IPS-NIHi11 (cell line): ENCODE measurements around the gene PGAM2.

Source experiments
- DNase-seq: peaks from one replicate; pipeline ENCODE4 v3.0.0; 2012; ENCODE audit warnings: mixed read lengths, low spot score

The PGAM2 gene

DNA sequence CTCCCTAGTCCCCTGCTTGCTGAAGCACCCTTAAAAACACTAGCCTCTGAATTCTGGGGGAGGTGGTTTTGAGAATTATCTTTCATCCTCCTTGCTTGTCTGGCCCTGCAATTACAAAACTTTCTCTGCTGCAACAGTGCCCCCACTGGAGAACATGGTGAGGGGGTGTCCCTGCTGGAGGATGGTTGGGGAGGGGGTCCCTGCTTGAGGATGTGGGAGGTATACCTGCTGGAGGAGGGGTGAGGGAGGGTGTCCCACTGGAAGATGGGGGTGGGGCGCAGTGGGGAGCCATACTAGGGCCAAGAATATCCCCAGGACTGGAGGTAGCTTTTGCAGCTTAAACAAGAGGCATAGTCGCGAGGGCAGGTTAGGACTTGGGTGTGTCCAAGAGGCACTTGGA is 20.2 kb upstream of the PGAM2 start:
- DNase-seq, result no peak

DNA sequence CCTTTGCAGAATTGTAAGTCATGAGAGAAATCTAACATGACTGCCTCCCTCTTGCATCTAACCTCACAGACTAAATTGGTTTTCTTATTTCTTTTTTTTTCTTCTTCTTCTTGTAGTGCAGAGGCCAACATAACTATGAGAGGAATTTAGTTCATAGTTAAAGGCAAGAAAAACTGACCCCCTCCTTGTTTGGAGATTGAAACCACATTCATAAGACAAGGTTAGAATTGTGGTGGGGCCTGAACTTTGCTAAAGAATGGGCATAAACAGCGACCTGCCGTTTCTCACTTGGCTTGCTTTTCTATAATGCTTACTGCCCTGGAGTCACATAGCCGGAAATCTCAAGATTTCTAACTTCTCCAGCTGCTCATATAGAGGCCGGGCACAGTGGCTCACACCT is 19.3 kb upstream of the PGAM2 start:
- no peak for DNase-seq

DNA sequence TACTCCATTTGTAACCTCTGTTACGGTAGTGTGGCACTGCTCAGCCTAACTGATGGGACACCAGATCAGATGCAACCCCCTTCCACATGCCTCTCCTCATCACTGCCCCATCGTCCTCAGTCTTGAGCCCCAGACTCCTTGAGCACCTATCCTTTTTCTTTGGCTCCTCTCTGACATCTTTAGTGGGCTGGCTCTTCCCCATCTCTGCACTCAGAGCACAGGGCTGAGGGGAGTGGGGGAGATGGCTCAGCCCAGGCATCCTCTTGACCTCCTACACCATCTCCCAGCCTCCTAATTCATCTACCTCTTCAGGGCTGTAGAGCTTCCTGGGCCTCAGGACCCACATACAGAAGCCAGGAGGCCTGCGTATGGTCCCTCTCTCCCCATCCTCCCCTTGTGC is 18.4 kb upstream of the PGAM2 start:
- no peak for DNase-seq

DNA sequence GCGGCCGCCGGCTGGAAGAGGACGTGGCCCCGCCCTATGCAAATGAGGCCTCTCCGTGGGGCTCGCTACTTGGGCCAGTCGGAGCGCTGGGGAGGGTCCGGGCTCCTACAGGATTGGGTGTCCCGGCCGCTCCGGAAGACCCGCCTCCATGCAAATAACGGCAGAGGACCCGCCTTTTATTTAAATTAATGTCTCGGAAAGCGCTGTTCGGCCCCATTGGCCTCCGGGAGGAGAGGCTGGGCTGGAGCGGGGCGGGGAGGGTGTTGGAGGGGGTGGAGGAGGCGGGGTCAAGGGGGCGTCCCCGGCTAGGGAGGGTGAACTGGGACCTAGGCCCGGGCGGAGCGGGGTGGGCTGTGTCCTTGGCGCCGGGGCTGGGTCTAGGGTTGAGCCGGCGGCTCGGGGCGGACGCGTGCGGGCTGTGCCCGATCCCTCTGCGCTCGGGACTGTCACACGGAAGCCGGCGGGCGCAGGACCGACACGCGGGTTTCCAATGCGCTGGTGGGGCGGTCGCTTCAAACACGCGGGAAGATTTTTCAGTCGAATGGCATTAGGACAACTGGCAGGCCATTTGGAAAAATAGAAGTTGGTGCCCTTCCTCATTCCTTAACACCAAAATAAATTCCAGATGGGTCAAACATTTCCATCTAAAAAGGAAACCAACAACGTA is 17.3 kb upstream of the PGAM2 start:
- DNase-seq, result peak; percentile 99

DNA sequence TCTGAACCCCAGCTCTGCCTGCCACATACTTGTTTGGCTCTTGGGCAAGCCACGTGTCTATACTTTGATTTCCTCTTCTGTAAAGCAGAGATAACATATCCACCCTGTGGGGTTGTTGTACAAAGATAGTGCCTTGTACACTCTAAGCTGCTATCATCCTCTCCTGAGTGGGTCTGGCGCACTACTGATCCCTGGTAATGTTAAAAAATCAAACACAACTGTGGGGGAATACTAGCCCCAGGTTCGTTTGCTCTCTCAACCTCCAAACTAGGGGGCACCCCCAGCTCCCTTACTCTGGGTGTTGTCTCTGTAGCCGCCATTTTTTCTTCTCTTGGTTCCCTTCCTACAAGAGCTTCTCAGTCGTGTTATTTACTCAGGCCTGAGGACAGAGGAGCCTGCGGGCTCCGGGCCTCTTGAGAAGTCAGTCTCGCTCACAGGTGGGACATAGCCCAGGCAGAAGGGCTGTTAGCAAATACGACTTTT is 15.9 kb upstream of the PGAM2 start:
- no peak for DNase-seq

DNA sequence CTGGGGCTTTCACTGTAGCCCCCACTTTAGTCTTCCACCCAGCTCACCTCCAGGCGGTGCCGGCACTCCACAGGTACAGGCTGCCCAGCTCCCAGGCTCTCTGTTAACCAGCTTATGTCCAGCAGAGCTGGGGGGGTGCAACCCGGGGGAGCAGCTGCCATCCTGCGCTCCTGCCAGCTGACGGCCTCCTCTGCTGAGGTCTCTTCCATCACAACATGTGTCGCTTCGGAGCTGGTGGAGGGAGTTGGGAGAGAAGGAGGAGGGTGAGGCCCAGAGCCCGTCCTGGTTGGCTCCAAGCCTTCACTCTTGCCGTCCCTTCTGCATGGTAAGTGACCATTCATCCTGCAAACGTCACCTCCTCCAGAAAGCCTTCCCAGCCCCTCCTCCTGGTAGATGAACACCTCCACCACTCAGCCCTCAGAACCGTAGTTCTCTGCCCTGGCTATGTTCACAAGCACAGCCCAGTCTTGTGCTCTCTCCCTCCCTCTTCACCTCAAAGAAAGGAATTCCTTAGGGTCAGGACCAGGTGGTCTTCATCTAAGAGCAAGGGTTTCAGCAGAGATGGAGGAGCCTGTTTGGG is 15.4 kb upstream of the PGAM2 start:
- no peak for DNase-seq

DNA sequence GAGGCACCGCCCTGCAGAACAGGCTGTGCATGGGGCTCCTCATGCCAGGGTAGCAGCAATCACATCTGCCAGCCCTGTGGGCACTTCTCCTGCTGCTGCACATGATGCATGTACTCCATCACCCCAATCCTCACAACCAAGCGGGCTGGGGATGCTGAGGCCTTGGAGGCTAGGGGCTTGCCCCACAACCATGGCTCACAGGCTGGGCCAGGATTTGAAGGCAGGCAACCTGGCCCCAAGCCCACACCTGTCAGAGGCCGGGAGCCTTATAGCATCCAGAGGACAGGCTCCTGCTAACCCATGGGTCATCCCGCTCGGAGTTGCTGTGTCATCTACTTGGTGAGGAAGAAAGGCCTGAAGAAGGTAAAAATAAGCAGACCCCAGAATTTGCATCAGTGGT is 14.8 kb upstream of the PGAM2 start:
- DNase-seq, result no peak

DNA sequence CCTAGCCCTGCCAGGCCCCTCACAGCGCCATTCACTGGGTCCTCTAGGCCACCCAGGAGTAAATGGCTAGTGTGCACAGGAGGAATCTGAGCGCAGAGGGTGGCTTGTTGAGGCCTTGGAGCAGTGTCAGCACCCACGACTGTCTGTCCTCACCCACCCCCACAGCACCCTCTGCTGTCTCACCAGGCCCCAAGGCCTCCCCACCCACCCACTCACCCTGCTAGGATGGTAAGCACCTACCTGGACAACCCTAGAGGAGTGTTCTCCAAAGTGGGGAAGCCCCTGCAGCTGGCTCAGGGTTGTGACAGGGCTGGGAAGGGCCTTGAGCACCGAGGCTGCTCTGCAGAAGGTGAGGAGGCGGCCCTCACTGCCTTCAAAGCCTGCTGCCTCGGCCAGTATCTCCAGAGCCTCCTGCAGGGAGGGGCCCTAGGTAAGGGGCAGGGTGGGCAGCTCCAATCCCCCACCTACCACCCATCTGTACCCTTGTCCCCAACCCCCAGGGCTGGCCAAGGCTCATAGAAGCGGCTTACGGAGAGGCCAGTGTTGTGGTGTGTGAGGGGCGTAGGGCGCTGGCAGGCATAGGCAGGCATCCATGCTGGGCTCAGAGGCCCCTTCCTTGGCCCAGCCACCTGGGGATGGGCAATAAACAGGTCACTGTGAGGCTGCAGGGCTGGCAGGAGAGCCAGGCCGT is 14.1 kb upstream of the PGAM2 start:
- DNase-seq, result no peak

DNA sequence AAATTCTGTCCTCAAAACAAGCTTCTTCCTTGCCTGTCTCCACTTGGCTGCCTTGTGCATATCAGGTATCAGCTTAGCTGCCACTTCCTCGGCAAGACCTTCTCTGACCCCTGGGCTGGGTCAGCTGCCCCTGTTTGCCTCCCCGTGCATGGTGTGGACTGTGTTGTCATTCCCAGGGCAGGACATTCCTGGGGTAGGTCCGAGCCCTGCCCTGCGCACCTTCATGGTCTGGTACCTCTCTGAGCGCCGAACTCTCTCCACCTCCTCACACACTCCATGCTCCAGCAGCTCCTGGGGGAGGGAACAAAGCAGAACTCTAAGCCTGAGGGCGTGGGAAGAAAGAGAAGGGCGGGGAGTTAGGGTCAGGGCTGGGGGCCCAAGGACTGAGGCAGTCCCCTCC is 13.2 kb upstream of the PGAM2 start:
- DNase-seq, result no peak

DNA sequence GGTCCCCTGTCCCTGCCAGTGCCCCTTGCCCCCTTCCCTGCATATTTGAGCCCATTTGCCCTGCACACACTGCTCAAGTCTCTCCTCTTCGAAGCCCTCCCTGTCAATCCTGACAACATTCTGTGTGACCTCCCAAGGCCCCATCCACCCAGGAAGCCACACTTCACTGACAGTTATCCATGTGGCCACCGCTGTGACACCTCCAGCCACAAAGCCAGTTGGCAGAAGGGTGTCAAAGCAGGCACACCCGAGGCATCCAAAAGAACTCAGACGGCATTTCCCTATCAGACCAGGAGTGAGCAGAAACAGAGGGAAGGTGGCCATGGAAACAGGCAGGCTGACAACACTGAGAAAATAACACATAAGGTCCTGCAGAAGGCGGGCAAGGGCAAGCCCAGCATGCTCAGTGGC is 12.3 kb upstream of the PGAM2 start:
- DNase-seq, result no peak

DNA sequence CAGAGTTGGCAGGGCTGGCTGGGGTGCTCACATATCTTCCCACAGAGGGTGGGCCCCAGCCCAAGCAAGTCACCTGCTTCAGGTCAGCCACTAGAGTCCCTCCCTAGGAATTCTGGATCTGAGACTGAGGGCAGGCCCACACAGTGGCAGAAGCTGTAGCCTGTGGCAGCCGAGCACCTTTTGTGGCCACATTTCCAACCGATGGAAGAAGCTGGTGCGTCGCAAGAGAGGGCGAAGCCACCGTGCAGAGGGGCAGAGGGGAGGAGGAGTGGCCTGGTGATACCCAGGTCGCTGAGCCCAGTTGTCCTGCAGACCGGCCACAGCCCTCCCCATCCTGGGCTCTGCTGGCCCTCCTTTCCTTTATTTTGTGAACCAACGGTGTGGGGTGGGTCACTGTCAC is 11.7 kb upstream of the PGAM2 start:
- no peak for DNase-seq

DNA sequence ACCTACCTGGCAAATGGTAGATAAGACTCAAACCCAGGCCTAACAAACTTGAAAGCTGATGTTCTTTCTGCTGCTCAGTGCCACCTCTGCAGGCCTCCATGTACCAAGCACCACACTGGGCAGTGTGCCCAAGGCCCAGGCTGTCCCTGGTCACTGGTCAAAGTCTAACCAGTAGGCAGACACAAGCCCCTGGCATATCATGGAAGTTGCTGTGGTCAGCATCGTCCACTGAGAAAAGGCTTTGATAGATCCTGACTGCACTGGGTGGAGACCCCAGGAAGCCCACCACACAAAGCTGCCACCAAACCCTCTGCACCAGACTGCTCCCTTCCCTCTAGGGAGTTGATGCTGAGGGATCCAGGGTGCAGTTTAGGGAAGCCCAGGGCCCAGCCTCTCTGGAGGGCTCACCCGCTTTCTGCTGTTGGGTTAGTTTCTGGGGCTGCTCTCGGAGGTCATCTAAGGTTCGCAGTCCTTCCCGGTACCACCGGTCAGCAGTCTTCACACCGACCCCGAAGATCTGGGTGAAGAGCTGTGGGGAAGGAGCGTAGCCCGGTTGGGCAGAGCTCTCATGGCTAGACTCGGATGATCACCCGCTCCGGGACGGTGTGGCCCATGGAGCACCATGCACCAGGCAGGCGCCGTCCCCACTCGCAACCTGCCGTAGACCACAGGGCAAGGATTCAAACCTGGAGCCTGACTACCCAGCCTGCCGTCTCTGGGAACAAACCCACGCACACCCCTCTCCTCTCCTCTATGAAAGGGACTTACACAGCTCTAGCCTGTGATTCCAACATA is 10.9 kb upstream of the PGAM2 start:
- DNase-seq, result no peak

DNA sequence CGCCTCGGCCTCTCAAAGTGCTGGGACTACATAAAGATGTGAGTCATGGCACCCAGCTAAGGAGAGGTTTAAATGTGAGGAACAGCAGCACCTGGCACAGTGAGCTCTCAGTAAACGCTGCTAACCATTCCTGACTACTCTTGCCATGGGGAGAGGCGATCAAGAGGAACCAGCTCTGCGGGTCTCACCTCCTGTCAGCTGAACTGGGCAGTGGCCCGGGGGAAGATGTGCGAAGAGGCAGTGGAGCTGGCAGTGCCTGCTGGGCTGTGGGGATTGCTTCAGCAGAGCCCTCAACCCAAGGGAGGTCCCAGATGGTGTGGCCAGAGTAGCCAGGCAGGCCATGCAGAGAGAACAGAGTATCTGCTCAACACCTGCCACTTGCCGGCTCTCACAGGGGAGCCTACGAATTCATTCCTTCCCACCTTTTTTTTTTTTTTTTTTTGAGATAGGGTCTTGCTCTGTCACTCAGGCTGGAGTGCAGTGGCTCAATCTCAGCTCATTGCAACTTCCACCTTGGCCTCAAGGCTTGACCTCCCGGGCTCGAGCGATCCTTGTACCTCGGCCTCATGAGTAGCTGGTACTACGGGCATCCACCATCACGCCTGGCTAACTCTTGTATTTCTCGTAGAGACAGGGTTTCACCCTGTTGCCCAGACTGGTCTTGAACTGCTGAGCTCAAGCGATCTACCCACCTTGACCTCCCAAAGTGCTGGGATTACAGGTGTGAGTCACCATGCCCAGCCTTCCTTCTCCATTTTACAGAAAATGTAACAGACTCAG is 10.1 kb upstream of the PGAM2 start:
- no peak for DNase-seq

DNA sequence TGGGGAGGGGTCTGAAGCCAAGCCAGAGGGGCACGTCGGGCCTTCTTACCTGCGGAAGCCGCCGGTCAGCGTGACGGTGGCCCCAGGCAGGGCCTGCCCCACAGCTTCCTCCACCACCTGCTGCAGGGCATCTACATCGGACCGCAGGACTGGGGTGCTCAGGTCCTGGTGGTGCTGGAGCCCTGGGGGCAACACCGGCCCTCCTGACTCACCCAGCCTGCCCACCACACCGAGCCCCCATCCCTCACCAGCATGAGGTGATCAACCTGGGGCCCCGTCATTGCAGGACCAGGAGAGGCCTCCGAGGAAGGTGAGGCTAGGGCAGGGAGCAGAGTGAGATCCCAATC is 9.0 kb upstream of the PGAM2 start:
- DNase-seq, result peak; percentile 9

DNA sequence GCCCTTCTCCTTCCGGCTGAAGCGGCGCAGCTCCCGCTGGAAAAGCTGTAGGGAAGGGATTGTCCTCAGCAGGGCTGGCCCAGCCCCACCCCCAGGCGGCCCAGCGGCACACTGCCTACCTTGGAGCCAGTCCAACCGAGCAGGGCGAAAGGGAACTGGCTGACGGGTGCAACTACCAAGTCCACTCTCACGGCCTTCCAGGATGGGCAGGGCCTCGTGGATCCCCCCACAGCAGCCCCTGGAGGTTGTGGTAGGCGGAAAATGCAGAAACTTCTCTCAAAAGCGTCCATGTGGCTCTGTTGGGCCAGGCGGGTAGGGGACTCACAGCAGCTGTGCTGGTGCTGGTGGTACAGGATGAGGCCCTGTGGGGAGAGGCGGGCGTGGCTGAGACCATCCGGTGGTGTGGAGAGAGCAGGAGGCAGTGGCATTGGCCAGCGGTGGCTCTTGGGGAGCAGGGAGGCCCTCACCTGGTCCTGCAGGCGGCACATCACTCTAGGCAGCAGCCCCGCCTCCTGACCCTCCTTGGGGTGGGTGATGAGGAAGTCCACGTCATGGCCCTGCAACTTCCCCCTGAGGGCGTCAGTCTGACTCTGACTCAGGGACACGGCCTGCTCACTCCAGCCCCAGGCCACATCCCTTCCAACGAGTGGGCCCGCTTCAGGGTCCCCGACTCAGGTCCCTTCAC is 8.4 kb upstream of the PGAM2 start:
- DNase-seq, result peak; percentile 46

DNA sequence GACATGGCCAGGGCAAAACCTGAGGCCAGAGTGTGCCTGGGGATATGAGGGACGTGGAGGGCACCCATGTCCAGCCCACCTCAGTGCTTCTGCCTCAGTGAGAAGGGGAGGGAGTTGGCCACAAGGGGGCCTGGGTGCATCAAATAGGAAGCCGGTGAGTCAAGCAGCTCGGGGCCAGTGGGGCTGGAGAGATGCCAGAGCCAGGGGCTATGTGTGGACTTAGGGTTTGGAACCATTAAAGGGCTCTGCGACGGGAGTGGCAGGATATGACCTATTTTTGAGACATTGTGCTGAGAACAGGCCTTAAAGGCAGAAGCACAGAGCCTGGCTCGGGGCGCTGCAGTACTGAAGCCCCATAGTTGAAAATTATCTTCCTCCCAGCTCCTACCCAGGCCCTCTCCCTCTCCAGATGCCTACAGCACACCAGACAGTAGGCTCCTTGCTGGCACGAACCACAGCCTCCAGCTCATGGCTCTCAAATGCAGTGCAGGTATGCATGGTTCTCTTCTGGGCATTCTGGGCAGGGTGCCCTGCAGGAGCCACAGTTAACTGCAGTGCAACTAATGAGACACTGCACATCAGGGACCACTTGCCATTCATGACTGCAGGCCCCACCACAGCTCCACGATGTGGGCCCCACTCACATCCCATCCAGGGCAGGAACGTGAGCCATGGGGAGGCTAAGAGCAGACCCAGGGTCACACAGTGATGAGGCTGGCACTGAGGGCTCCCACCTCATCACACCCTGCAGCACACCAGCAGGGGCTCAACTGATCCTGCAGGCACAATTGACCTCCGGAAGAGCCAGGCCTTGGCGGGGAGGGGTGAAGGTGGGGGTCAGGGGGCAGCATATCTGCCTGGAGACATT is 7.2 kb upstream of the PGAM2 start:
- peak; percentile 84 for DNase-seq

DNA sequence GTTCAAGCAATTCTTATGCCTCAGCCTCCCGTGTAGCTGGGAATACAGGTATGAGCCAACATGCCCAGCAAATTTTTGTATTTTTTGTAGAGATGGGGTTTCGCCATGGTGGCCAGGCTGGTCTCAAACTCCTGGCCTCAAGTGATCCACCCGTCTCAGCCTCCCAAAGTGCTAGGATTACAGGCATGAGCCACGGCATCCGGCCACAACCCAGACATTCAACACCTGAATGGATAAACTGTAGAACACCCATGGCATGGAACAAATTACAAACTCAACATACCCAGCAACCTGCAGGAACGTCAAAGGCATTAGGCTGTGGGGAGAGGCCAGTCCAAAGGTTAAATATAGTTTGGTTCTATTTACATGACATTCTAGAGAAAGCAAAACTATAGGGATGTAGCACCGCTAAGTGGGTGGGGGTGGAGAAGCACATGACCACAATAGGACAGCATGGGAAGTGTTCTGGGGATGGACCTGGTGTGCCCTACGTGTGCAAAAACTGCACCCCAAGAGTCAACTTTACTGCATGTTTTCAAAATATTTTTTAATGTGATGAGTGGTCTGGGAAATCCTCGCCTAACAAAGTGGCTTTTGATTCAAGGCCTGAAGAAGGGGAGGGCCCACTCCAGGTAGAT is 6.5 kb upstream of the PGAM2 start:
- no peak for DNase-seq

DNA sequence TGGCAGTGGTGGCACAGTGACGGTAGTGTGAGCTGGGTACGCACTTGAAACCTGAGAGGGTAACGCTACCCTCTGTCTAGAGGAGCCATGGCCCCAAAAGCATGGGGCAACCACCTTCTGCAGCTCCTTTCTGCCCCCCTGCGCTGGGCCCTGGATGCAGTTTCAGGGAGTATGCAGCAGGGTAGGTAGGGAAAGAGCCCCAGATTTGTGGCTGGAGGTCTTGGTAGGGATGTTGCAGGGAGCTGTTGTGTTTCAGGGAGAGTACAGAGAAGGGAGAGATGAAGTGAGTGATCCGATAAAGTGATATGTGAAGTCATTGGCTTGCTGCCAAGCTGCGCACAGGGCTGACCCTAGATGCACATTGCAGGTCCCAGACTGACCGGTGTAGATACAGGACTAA is 2.7 kb upstream of the PGAM2 start:
- DNase-seq, result no peak

DNA sequence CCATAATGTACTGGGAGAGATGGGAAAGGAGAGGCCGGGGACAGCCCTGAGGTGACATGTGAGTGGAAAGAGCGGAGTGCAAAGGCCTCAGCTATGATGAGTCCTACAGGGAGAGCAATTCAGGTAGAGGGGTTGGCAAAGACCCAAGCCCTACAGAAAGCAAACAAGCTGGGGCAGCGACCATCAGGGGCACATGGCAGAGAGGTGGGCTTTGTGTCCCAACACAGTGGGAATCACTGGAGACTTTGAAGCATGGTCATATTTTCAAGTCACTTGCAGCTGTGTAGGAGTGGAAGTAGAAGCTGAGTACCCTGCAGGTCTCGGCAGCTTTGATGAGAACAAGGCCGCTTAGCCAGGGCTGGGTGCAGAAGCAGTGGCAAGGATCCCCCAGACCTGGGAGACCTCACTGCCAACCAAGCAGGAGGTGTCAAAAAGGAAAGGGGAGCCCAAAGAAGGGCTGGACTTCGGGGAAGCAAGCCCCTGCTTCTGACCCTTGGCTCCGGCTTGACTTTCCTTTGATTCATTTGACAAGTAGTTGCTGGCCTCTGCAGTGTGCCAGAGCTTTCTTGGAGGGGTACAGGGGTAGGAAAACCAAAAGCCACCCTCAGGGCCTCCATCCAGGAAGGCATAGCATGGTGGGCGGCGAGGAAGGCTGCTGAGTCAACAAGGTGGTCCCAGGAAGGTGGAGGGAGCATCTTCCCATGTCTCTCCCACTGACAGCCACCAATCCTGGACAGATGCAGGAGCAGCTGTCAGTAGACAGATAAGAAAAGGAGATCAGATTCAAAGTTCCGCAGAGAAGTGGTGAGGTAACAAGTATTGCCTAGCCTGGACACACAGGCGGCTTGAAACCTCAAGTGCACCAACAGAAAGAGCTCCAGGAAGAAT is 1.9 kb upstream of the PGAM2 start:
- no peak for DNase-seq
